Activated CD8-positive, alpha-beta memory T cell treated with anti-CD3 and anti-CD28 coated beads, Interleukin-2, amount 50 U/mL, for 4 hours (primary cell): Measurements from ENCODE around the gene GGNBP2.
"Not testable (repeated sequence)": the region's sequence is repeated elsewhere in the genome, so short reads cannot be mapped to it uniquely, and the experiment has no call there.

ENCODE experiments used
- DNase-seq: peaks from one replicate; pipeline ENCODE4 v3.0.0-alpha.2; 2020

Gene GGNBP2

DNA sequence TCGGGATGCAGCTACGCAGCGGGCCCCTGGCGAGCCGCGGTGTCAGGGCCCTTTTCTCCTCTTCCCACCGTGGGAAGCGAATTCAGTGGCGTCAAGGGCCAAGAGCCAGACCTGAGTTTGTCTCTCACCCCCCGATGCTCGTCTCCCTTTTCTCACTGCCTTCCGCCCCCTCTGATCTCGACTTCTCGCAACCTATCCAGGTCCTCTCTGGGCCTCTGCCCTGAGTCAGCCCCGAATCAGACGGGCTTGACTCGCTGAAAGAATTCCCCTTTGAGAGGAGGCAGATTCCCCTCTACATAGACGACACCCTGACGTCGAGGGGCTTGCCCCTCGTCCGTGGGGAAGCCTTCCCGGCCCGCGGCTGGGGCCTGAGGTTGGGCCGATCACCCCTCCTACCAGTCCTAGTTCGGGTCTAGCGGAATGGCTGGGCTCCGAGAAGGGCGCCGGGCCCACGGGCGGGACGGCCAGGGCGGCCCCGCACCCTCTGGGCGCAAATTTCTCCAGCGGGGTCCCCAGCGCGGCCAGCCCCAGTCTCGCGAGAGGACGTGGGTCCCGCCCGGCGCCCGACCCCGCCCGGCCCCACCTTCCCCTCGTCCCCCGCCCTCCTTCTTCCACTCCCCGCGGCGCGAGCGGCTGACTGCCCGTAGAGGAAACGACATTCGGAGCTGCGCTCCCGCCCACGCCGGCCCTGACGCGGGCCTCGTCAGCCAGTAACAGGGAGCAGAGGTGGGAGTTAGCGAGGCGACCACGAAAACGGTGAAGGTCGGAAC lies at the start of gene GGNBP2:
GGNBP2 (plus strand) TSS at position 613 of the 770 bp plus-strand sequence. CDS start 806 bp downstream, outside the sequence.
- peak; percentile 88 for DNase-seq

- DNase-seq: no peak
These were observed 49.6 kb upstream of the GGNBP2 start for GRCh38 chr17:36495076-36495578.

DNA sequence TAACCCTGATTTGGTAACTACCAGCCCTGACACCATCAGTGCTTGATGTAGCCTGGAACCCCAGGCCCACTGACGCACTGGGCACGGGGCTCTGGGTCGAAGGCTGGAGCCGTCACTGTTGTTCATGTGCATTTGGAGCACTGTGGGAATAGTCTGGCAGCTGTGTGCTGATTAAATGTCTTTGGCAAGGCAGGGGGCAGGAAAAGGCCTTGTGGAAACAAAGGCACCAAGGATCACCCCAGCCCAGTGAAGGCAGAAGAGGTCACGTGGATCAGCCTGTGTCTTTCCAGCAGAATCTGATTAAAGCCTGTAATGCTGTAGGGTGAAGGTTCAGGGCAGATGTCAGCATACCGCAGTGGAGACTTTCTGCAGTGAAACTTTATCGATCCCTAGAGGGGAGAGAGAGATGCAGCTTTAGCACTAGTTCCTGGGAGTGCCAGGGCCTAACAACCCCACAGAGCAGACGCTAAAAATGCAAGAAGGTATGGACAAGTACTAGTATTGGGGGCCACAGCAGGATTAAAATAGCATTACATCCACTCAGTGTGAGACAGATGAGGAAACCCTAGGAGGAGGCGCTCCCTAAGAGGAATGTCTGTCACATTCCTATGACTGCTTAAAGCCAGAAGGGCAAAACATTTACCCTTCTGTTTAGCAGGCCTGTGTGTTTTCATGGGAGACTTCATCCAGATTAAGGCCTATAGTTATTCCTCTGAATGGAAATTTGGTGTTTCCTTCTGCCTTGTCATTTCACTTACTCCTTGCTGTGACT lies 48.5 kb upstream of the GGNBP2 start:
- DNase-seq: no peak

GRCh38 chr17:36498155-36498554 lies 46.6 kb upstream of the GGNBP2 start:
- no peak for DNase-seq

DNA sequence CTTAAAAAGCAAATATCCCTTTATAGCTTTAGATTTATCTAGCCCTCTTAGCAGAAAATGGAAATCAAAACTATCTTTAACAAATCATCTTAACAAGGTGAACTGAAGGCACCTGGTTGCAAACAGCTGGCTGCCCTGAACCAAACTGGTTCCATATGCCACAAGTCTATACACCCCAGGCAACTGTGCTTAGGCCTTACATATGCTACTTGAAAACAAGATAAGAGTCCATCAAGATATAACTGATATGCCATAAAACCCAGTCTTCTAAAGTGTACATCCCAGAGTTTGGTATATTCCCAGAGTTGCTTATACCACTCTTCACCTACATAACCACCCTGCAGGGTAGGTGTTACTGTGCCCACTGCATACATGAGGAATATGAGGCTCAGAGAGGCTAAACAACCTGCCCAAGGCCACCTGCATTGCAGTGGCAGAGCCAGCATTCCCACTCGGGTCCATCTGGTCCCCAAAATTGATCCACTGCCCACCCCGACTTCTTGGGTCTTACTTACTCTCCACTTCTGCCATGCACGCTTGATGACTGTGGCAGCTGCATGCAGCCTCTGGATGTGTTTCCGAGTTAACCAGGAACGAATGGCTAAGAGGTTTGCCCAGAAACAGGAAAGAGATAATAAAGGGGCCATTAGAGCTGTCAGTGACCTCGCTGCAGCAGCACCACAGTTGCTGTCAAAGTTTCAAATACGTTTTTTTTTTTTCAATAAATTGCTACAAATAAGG lies 46.0 kb upstream of the GGNBP2 start:
- DNase-seq: no peak

GRCh38 chr17:36500745-36501225 lies 43.9 kb upstream of the GGNBP2 start:
- no peak for DNase-seq

DNA sequence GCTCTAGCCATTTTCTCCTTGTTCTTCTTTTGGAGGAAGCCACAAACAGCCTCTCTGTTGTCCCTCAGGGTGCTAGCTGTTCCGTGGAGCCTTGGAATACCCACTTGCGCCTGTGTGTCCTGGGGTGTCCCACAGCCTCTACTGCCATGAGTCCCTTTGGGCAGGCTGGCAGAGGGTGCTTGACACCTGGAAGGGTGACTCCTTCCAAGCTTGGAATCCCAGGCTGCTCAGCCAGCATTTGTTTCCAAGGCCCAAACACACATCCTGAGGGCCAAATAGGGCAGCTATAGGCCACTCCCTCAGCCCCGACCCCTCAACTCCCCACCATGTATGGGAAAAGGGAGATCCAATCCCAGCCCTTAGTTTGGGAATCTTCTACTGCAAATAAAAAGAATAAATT lies 43.4 kb upstream of the GGNBP2 start:
- no peak for DNase-seq

GRCh38 chr17:36501963-36502362 lies 42.8 kb upstream of the GGNBP2 start:
- DNase-seq: no peak

DNA sequence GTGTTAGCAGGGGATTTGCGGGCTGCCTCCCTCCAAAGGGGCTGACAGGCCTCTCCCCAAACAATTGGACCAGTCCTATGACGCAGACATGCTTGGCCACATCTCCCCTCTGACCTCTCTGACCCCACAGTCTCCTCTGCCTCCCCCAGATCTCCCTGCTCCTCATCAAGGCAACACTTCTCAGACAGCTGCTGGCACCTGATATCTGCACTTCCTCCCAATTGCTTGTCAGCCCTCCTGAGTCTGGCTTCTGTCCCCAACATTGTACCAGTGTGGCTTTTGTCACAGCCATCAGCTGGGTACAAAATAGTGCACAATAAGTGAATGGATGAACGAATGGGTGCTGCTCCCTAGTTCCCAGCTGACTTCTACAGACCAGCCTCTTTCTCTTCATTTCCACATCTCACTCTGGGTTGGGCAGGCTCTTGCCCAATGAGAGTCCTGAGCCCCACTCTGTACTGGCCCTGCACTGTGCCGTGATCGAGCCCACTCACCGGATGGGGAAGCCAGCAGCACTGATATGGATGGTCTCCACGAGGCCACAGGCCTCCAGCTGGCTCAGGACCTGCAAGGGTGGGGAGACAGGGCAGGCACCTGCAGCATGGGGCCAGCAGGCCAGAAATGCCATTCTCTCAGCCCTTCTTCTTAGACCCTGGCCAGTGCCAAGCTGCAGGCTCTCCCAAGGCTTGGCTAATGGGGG lies 41.1 kb upstream of the GGNBP2 start:
- no peak for DNase-seq

- DNase-seq: no peak
These were observed 40.6 kb upstream of the GGNBP2 start for GRCh38 chr17:36504156-36504545.

DNA sequence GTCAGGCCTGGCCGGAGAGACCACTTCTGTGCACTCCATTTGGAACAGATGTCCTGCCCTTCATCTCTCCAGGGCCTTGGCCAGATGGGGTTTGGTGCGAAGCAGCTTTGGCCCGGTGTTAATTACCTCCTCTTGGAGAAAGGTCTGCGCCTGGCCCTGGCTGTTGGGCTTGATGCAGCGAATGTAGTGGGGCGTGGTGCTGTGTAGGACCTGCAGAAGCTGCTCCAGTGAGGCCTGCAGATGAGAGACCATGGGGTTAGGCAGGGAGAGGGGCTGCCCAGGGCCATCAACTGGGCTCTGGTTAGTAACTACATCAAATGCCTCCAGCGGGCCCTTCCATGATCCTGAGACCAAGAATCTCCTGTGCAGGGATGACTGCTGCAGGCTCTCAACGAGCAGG lies 39.5 kb upstream of the GGNBP2 start:
- no peak for DNase-seq

DNA sequence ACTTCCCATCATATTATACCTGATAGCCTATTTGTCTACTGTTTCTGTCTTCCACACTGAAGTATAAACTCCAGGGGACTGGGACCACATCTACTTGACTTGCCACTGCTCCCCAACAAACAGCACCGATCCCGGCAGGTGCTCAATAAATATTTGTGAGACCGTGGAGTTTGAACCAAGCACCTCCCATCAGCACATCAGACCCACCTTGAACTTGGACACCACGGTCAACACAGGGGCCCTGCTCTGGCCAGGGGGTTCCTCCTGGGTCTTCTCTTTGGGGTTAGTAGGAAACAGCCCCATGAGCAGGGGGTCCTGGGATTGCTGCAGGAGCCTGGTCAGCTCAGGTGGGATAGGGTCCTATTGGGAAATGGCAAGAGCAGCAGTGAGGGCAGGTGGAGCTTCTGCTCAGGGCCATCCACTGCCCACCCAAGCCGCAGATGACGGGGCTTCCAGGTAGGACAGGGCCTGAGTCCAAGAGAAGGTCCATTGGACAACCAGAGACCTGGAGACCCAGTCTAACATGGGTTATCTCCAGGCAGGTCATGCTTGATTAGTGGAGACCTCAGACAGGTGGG lies 38.4 kb upstream of the GGNBP2 start:
- DNase-seq: no peak

DNA sequence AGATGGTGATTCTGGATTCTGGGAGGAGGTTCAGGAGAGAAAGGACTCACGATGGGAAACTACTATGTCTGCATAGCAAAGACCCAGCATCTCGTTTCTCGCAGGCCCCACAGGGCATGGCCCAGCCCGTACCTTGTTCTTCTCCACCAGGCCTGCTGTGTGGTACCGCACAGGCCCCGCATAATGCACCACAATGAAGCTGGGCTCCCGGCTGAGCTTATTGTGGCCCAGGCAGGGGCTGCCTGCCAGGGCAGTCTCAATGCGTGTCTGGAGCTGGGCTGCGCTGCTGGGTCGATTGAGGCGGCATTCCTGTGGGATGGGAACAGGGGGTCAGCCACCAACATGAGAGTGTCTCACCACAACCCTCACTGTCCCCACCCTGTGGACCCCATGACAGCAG lies 37.9 kb upstream of the GGNBP2 start:
- no peak for DNase-seq

GRCh38 chr17:36507266-36507665 lies 37.5 kb upstream of the GGNBP2 start:
- DNase-seq: no peak

GRCh38 chr17:36508439-36508838 lies 36.3 kb upstream of the GGNBP2 start:
- not testable (repeated sequence) for DNase-seq

DNA sequence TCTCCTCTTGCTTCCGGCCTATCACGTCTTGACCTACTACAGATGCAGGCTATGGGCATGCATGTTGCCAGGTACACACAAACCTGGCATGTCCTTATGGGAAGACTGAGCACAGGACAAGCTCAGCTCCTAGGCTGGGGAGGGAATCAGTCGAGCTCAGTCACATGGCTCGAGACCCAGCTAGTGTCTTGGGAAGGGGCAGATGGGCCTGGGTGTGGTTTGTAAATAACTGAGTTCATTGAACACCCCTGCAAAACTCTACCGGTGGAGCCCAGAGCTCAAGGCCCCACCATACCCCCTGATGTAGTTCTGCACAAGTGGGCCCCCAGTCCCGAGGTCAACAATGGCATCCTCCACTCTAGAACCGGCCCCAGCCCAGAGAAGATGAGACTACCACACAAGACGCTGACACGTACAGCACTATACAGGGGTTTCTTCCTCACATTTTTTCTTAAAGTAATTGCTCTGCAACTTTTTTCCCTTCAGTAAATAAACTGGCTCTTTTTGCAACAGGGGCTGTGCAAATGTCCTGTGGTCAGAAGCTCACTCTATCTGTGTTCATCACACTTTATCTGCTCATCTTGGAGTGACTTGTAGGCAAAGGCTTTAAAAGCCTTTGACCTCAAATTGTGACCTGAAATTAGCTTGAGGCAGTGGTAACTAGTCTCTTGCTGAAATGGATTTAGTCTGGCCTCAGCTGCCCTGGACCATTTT lies 35.3 kb upstream of the GGNBP2 start:
- no peak for DNase-seq

- no peak for DNase-seq
These were observed 34.1 kb upstream of the GGNBP2 start for GRCh38 chr17:36510636-36511035.

DNA sequence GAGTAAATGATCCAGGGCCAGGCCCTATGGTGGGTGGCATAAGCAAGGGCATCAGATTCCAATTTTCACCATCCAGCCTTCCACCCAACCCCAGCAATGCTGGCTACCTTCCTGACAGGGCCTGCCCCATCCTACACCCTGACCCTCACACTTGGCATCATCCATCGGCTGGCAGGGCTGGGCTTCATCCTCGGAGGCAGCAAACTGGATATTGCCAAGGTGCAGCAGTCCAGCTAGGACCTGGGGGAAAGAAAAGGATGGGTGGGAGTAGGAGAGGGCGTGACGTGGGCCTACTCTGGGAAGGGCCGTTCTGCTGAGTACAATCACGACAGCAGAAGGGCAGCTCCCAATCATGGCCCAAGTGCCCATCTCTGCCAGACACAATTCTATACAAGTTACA lies 33.5 kb upstream of the GGNBP2 start:
- no peak for DNase-seq

DNA sequence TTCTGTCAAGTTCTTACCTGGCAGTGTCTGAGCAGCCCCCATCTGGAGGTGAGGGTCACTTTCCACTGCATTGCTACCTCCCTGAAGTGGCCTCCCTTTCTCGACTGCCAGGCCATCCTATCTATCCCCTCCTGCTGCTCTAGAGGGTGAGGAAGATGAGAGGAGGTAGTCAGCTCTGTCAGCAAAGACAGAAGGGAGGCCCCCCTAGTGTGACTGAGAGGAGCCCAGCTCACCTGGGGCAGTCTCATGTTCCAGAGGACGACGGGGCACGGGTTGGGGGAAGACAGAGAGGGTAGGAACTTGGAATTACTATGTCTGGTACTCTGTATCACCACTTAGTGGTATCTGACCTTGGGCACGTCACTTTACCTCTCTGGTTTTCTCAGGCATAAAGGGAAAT lies 32.1 kb upstream of the GGNBP2 start:
- no peak for DNase-seq

GRCh38 chr17:36514856-36515255 lies 29.9 kb upstream of the GGNBP2 start:
- no peak for DNase-seq

DNA sequence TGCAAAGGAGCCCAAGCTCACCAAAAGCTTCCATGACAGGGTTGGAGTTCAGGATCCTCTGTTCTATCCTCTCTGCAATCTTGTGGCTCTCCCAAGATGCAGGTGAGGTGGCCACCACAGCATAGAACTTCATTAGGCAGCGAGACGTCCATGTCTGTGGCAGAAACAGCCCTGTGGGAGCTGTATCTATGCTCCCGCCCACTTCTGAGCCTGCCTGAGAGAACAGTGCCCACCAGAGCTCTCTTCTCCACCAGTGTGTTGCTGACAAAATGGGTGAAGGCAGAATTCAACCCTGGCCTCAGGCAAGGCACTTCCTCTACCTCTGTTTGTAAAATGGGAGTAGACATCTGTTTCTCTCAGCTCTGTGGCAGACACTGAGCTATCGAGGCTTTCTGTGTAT lies 28.9 kb upstream of the GGNBP2 start:
- no peak for DNase-seq

GRCh38 chr17:36523113-36523512 lies 21.6 kb upstream of the GGNBP2 start:
- DNase-seq: no peak
